ENCODE data around the gene FNDC7.

- TF ChIP-seq CTCF (IDR thresholded peaks at IDR 0.05): no peak
- no peak for TF ChIP-seq POLR2A (IDR thresholded peaks at IDR 0.05)
- TF ChIP-seq EP300 (IDR thresholded peaks at IDR 0.05): no peak
These were observed 33.3 kb downstream of the FNDC7 start for GRCh38 chr1:108745980-108746381.
